Activated naive CD8-positive, alpha-beta T cell (primary cell): ENCODE measurements around the gene ADCY6.

Experiments
- H3K27ac Mint-ChIP-seq: one replicate; pipeline ENCODE4 v1.8.0; 2021; ENCODE audit warnings: mixed read lengths
- H3K27me3 Mint-ChIP-seq: one replicate; pipeline ENCODE4 v1.8.0; 2021; ENCODE audit warnings: mixed read lengths
- H3K36me3 Mint-ChIP-seq: one replicate; pipeline ENCODE4 v1.8.0; 2021; ENCODE audit warnings: mixed read lengths
- H3K4me1 Mint-ChIP-seq: one replicate; pipeline ENCODE4 v1.8.0; 2021; ENCODE audit warnings: low read depth, mixed read lengths
- H3K4me3 Mint-ChIP-seq: one replicate; pipeline ENCODE4 v1.8.0; 2021; ENCODE audit warnings: mild to moderate bottlenecking, mixed read lengths
- H3K9me3 Mint-ChIP-seq: one replicate; pipeline ENCODE4 v1.8.0; 2021; ENCODE audit warnings: low read depth, mixed read lengths

Gene ADCY6

DNA sequence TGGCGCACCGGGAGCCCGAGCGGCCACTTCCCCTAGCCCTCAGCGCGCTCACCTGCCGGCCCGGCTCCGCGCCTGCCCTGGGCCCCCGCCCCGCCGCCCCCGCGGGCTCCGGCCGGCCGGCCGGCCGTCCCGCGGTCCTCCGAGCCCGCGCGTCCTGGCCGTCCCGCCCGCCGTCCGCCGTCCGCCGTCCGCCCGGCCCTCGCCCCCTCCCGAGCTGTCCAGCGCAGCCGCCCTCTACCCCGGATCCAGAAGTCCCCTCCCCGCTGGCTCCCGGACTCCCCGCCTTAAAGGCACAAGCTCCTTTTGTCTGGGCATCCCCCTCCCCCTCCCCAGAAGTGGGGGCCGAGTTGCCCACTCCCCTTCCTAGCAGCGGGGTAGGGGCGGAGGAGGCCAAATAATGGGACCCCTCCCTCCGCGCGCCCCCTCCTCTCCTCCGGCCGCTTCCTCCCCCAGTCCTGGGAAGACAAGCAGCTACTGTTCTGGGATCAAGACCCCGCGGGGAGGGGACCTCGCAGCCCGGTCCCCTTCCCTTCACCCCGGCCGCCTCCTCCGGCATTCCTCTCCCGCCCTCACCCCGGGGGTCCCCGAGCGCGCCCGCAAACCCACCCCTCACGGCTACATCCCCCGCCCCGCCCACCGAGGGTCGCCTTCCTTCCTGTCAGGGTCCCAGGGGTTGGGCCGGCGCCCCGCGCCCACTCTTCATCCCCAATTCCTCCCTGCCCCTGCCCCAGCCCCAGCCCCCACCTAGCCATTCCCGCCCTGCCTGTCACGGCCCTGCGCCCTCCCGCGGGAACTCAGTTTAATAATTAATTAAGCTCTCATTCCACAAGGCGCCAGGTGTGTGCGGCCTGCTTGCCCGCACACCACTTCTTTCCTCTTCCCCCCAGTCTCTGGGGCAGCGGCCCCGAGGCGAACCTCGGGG, at the start of gene ADCY6:
Gene ADCY6 (minus strand): TSS at position 236 of the 922 bp plus-strand sequence. CDS start 5,655 bp downstream, outside the sequence.
- Mint-ChIP-seq H3K36me3 (no peaks in the 10 kb centered on the region), H3K27ac (no peak within 1 kb of the TSS), H3K27me3 (peaks cover 29% of the 10 kb centered on the region)

DNA sequence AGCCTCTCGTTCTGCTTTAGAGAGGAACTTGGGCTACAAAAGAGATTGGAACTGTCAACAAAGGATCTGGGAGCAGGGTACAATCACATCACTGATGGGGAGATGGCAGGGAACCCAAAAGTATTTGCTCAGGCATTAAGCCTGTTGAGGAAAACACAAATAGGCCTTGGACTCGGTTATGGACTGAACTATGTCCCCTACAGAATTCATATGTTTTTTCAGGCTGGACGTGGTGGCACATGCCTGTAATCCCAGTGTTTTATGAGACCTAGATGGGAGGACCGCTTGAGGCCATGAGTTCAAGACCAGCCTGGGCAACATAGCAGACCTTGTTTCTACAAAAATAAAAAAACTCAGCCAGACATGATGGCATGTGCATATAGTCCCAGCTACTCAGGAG, 49.2 kb upstream of the ADCY6 start:
- Mint-ChIP-seq H3K27me3 (no peaks in the 10 kb centered on the region), H3K9me3 (no peaks in the 10 kb centered on the region), H3K36me3 (peaks cover 4% of the 10 kb centered on the region), H3K4me1 (no peaks in the 10 kb centered on the region), H3K4me3 (no peak overlapping the region), H3K27ac (no peak overlapping the region)

More for the DNA sequence above, at the start of gene ADCY6:
- H3K4me1 Mint-ChIP-seq: peaks cover 4% of the 10 kb centered on the region
- no peaks in the 10 kb centered on the region for H3K9me3 Mint-ChIP-seq
- peak within 1 kb of the TSS; percentile 67 for H3K4me3 Mint-ChIP-seq

DNA sequence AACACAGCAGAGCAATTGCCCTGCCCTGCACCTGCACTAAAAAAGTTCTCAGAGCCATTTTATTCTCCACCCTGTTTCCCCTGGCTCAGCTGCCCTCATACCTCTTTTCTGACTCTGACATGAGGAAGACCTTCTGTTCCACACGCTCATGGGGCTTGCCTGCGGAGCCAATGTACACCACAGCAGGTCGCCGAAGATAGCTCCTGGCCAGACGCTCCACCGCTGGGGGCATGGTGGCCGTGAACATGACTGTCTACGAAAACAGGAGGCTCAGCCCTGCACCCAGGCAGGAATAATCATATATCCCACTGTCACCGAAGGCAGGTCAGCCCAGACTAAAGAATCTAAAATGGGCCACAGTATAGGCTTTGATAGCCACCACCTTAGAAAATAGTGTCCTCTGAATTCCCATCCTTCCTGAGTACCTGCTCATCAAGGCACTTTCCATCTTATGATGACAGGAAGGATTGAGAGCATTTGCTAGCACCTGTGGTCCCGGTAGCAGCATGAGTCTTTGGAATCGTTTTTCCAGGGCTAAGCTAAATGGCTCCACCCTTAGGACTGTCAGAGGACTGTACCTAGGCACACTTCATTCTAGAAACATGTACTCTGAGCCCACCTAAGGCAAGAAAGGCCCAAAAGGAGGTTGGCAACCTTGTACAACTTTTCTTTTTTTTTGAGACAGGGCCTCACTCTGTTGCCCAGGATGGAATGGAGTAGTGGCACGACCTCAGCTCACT, 43.6 kb upstream of the ADCY6 start:
- no peak overlapping the region for H3K4me3 Mint-ChIP-seq

DNA sequence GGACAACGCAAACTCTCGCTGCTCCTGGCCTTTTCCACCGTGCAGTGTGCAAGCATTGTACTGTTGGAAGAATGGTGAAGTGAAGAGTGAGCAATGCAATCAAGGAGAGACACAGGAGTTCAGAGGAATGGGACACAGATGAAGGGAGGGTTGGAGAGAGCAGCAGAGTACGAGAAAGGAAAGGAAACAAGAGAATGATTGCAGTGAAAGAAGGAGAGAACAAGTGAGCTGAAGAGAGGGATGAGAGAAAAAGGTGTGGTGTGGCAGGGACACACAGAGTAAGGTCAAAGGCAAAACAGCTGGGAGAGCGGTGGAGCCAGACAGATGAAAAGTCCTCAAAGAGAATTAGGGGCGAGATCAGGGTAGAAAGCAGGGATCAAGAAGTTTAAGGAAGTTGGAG, 42.4 kb upstream of the ADCY6 start:
- Mint-ChIP-seq H3K36me3 (no peaks in the 10 kb centered on the region), H3K4me1 (peaks cover 2% of the 10 kb centered on the region), H3K4me3 (no peak overlapping the region), H3K9me3 (no peaks in the 10 kb centered on the region), H3K27me3 (no peaks in the 10 kb centered on the region), H3K27ac (no peak overlapping the region)

More for the DNA sequence above, 43.6 kb upstream of the ADCY6 start:
- H3K27ac Mint-ChIP-seq: no peak overlapping the region
- peaks cover 2% of the 10 kb centered on the region for H3K4me1 Mint-ChIP-seq
- H3K36me3 Mint-ChIP-seq: no peaks in the 10 kb centered on the region
- H3K27me3 Mint-ChIP-seq: no peaks in the 10 kb centered on the region
- no peaks in the 10 kb centered on the region for H3K9me3 Mint-ChIP-seq

DNA sequence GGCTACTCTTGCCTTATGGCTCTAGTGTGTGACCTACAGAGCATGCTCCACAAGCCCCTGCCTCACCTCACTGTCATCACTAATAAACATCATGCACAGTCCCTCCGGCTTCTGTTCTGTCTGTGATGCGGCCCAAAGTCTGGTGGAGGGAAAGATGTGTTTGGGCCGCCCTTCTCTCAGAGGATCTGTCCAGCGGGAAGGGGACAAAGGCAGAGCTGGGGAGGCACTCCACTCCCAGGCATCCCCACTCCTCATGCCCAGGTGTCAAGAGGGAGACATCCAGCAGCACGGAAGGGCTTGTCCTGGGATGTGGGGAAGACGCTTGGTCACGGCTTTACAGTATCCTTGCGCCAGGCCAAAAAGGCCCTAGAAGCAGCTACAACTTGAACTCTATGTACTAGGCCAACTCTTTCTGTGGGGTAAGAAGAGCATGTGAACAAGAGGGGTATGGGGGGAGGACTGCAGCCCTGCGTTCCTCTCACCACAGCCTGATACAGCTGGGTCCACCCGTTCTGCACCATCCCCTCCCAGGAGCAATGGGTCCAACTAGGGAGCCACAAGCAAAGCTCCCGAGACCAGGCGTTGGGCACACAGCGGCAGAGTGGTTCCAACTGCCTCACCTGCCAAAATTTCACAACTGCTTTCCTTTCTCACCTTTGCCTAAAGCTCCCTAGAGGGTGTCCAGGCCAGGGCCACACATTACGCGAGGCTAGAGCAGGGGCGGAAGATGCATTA, 40.1 kb upstream of the ADCY6 start:
- H3K27me3 Mint-ChIP-seq: no peaks in the 10 kb centered on the region

DNA sequence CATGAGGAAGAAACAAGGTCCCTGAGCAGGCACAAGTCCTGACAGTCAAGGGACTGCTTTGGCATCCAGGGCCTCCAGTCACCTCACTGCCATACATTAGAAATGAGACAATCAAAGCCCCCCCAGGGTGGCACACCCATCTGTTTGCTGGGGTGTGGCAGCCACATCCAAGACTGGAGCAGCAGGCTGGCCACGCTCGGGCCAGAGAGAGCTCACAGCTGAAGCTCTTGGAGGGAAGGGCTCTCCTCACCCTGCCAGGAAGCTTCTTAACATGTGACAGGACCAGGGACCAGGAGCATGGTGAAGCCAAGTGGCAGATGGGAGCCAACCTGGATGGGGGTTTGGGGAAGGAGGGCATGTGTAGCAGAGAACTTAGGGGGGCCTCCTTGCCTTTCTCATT, 39.4 kb upstream of the ADCY6 start:
- Mint-ChIP-seq H3K9me3 (no peaks in the 10 kb centered on the region), H3K36me3 (no peaks in the 10 kb centered on the region), H3K27ac (no peak overlapping the region), H3K4me1 (peaks cover 2% of the 10 kb centered on the region), H3K4me3 (no peak overlapping the region), H3K27me3 (no peaks in the 10 kb centered on the region)

More for the DNA sequence above, 40.1 kb upstream of the ADCY6 start:
- Mint-ChIP-seq H3K36me3 (no peaks in the 10 kb centered on the region), H3K9me3 (no peaks in the 10 kb centered on the region), H3K4me3 (no peak overlapping the region), H3K4me1 (peaks cover 2% of the 10 kb centered on the region), H3K27ac (no peak overlapping the region)

DNA sequence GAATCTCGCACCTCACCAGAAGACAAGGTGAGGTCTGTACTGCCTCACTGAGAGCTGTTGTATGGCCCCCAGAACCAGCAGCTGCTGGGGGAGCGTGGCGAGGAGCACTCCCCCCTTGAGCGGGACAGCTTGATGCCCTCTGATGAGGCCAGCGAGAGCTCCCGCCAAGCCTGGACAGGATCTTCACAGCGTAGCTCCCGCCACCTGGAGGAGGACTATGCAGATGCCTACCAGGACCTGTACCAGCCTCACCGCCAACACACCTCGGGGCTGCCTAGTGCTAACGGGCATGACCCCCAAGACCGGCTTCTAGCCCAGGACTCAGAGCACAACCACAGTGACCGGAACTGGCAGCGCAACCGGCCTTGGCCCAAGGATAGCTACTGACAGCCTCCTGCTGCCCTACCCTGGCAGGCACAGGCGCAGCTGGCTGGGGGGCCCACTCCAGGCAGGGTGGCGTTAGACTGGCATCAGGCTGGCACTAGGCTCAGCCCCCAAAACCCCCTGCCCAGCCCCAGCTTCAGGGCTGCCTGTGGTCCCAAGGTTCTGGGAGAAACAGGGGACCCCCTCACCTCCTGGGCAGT, 38.7 kb upstream of the ADCY6 start:
- Mint-ChIP-seq H3K4me1 (peaks cover 2% of the 10 kb centered on the region), H3K27ac (no peak overlapping the region), H3K27me3 (no peaks in the 10 kb centered on the region), H3K9me3 (no peaks in the 10 kb centered on the region), H3K4me3 (no peak overlapping the region), H3K36me3 (no peaks in the 10 kb centered on the region)

DNA sequence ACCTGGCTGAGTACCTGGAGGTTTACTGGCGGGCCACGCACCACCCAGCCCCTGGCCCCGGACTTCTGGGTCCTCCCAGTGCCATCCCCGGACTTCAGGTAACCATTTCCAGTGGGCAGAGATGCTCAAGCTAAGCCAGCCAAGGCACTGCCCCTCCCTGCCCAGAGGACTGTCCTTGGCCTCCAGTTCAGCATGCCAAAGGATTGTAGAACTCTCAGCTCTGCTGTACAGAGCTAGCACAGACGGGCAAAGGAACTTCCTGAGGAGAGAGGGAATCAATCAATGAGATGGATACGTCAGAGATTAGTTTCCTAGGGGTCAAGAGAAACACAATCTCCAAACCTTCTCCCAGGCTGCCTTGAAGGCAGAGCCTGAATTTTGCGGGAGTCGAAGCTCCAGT, 38.1 kb upstream of the ADCY6 start:
- no peak overlapping the region for H3K4me3 Mint-ChIP-seq
- H3K27me3 Mint-ChIP-seq: no peaks in the 10 kb centered on the region
- no peak overlapping the region for H3K27ac Mint-ChIP-seq
- H3K9me3 Mint-ChIP-seq: no peaks in the 10 kb centered on the region
- peaks cover 2% of the 10 kb centered on the region for H3K4me1 Mint-ChIP-seq
- H3K36me3 Mint-ChIP-seq: no peaks in the 10 kb centered on the region

DNA sequence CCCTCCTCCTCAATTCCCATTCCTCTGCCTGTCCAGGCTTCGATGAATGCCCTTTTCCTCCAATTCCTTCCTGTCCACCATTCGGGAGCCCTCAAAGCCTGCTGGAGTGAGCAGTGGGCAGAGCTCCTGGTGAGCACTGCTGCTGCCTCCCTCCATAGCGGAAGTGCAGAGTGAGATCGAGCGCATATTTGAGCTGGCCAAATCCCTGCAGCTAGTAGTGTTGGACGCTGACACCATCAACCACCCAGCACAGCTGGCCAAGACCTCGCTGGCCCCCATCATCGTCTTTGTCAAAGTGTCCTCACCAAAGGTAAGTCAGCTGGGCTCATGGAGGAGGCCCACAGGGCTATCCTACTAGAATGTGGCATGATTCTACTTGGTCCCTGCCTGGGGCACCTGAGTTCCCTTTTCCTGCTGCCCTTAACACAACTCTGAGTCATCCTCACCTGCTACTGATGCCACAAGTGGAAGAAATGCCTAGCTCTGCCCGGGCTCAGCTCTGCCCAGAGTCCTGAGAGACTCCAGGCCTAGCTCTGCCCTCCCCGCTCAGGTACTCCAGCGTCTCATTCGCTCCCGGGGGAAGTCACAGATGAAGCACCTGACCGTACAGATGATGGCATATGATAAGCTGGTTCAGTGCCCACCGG, 37.4 kb upstream of the ADCY6 start:
- H3K4me3 Mint-ChIP-seq: no peak overlapping the region
- no peaks in the 10 kb centered on the region for H3K27me3 Mint-ChIP-seq
- no peaks in the 10 kb centered on the region for H3K9me3 Mint-ChIP-seq
- no peaks in the 10 kb centered on the region for H3K36me3 Mint-ChIP-seq
- H3K4me1 Mint-ChIP-seq: peaks cover 2% of the 10 kb centered on the region
- no peak overlapping the region for H3K27ac Mint-ChIP-seq

DNA sequence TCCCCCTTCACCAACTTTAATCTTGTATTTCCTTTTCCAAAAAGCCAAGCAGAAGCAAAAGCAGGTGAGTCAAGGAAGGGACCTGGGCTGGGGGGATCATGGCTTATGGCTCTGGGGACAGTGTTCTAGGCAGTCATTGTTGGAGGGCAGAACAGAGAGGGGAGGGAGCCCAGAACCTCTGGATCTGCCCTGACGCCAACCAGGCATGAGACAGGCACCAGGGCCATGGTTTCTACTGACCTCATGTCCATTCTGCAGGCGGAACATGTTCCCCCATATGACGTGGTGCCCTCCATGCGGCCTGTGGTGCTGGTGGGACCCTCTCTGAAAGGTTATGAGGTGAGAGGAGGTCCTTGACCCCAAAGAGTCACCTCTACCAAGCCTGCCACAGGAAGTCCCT, 36.0 kb upstream of the ADCY6 start:
- Mint-ChIP-seq H3K4me1 (peaks cover 2% of the 10 kb centered on the region), H3K36me3 (no peaks in the 10 kb centered on the region), H3K27ac (no peak overlapping the region), H3K27me3 (no peaks in the 10 kb centered on the region), H3K4me3 (no peak overlapping the region), H3K9me3 (no peaks in the 10 kb centered on the region)

DNA sequence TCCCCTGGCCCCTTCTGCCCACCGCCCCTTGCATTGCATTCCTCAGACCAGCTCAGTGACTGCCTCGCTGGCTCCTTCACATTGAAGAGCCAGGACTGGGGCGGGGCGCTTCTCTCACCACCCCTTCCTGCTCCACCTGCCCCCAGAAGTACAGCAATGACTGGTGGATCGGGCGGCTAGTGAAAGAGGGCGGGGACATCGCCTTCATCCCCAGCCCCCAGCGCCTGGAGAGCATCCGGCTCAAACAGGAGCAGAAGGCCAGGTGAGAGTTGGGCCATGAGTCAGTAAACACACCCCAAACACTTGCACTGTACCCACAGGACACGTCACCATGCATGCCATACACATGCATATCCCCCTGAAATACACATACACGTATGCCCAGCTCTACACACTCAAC, 35.2 kb upstream of the ADCY6 start:
- Mint-ChIP-seq H3K27ac (no peak overlapping the region), H3K4me3 (no peak overlapping the region), H3K36me3 (no peaks in the 10 kb centered on the region), H3K9me3 (no peaks in the 10 kb centered on the region), H3K4me1 (no peaks in the 10 kb centered on the region), H3K27me3 (no peaks in the 10 kb centered on the region)

DNA sequence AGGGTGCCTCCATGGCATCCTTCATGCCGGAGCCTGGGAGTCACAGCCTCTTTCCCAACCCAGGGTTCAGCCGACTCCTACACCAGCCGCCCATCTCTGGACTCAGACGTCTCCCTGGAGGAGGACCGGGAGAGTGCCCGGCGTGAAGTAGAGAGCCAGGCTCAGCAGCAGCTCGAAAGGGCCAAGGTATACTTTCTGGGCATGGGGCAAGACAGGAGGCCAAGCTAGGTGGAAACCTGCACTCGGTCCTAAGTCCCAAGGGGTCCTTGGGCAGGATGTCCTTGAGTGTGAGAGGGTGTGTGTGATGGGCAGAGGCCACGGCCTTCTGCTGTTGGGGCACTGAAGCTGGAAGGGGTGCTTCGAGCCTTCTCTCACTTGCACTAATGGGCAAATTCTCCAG, 34.4 kb upstream of the ADCY6 start:
- Mint-ChIP-seq H3K27me3 (no peaks in the 10 kb centered on the region), H3K4me1 (peaks cover 4% of the 10 kb centered on the region), H3K36me3 (no peaks in the 10 kb centered on the region), H3K9me3 (no peaks in the 10 kb centered on the region), H3K4me3 (no peak overlapping the region), H3K27ac (no peak overlapping the region)

DNA sequence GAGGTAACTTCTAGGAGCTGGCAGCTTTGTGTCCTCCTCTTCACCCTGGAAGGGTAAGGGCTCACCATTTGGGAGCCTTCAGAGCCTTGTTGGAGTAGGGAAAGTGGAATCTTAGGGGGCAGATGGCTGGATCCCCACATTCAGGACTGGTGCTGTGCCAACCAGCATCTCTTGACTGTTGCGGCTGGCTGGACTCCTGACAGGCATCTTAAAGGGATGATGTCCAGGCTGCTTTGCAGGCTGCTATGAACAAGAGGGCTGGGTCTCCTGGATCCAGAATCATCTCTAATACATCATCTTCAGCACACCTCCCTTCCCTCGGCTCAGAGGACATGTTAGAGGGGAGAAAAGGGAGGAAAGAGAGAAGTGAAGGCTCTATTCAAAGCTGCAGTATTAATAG, 33.8 kb upstream of the ADCY6 start:
- peaks cover 8% of the 10 kb centered on the region for H3K4me1 Mint-ChIP-seq
- H3K4me3 Mint-ChIP-seq: no peak overlapping the region
- no peak overlapping the region for H3K27ac Mint-ChIP-seq
- no peaks in the 10 kb centered on the region for H3K36me3 Mint-ChIP-seq
- H3K9me3 Mint-ChIP-seq: no peaks in the 10 kb centered on the region
- H3K27me3 Mint-ChIP-seq: no peaks in the 10 kb centered on the region

DNA sequence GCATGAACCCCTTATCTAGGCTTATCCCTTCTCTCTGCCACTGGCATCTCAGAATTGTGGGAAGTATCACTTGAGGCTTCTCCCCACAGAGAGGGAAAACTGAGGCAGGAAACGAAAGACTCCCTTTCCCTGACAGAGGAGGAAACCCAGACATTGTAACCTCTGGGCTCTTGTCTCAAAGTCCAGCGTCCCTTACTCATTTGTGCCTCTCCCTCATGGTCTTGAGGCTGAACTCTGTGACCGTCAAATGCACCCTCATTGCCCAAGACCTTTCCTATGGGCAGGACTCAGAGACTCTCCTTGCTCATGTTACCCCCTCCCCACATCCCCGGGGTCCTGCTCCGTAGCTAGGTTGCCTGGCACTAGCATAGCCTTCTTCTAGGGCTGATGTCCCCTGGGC, 33.2 kb upstream of the ADCY6 start:
- H3K27ac Mint-ChIP-seq: no peak overlapping the region
- H3K27me3 Mint-ChIP-seq: peaks cover 2% of the 10 kb centered on the region
- H3K4me3 Mint-ChIP-seq: no peak overlapping the region
- no peaks in the 10 kb centered on the region for H3K9me3 Mint-ChIP-seq
- peaks cover 13% of the 10 kb centered on the region for H3K4me1 Mint-ChIP-seq
- no peaks in the 10 kb centered on the region for H3K36me3 Mint-ChIP-seq
